SKM-1 treated with dmso at 0.1 percent for 144 hours (cell line): ENCODE results near the gene SH3PXD2A.
"Not testable (repeated sequence)": the region's sequence is repeated elsewhere in the genome, so short reads cannot be mapped to it uniquely, and the experiment has no call there.

ENCODE experiments used
- DNase-seq: peaks from one replicate; lab custom pipeline; 2025; ENCODE audit not compliant: unreplicated experiment; lab: John Stamatoyannopoulos, UW

Gene SH3PXD2A

GRCh38 chr10:103652599-103653281, 202.6 kb downstream of the SH3PXD2A start:
- DNase-seq, result no peak

GRCh38 chr10:103651783-103652476, 203.4 kb downstream of the SH3PXD2A start:
- no peak for DNase-seq

- no peak for DNase-seq
Observed at GRCh38 chr10:103651333-103651732, 204.0 kb downstream of the SH3PXD2A start.

- no peak for DNase-seq
Observed at GRCh38 chr10:103649654-103650423, 205.5 kb downstream of the SH3PXD2A start.

- DNase-seq, result no peak
Observed at GRCh38 chr10:103648636-103649532, 206.5 kb downstream of the SH3PXD2A start.

DNA sequence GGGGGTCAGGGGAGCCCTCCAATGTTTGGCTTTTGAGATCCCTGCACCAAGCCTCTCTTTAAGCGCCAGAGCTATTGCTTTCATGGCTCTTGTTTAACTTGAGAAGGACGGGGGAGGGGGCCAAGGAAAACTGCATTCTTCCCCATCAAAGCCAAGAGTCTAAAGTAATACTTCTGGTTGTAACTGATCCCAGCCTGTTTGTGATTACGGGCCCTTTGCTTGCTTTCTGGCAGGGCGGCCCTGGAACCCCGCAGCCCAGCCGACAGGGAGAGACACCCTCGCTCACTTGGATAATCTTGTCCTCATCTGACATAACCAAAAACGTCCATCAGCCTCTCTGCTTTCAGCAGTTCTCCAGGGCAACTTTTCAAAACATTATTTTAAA, 207.1 kb downstream of the SH3PXD2A start:
- DNase-seq, result no peak

DNA sequence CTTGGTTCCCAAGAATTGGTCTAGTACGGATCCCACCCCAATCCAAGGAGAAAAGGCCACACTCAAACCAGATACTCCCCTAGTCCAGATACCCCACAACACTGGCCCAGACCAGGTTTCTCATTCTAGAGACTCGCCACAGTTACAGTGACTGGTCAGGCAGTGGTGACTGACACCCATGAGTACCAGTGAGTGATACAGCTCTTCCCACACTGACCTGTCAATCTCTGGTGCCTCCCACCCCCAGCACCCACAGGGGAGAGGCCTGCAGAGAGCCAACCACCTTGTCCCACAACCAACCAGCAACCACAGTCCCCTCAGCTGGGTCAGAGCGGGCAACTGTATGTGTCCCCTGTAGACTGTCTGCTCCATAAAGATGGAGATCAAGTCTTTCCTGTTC, 209.1 kb downstream of the SH3PXD2A start:
- DNase-seq, result no peak

DNA sequence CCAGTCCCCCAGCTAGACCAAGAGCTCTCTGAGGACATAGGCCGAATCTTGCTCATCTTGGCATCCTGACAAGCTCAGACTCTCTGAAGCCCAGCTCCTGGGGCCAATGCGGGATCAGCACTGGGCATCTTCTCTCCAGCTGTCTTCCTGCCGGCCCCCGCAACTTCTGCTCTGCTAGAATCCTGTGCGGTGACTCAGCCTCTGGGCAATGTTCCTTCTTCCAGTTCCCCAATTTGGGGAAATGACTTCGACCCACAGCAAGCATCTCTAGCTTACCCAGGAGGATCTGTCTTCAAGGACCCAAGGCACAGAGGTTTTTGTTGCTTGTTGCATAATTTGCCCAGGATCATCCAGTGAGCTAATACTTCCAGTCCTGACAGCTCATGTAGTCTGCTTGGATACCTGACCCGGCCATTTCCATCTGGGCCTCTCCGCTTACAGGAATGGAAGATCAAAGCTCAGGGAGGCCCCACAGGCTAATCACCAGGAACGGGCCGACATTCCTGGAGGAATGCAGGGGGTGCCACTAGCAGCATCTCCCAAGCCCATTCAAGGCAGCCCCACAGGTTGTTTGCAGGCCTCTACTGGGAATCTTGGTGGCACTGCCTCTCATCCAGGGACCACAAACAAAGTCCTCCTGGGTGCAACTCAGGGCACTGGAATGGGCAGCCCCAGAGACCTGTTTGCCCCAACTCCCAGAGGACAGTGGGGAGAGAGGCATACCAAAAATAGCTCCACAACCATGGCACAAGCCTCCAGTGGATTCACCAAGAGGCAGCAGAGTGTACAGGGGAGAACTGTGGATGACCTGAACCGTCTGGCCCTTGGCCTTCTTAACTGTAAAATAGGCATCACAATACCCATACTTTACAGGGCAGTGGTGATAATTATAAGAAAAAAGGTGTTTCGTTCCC, 210.0 kb downstream of the SH3PXD2A start:
- DNase-seq, result peak; percentile 98

- no peak for DNase-seq
Observed at GRCh38 chr10:103643381-103643780, 212.0 kb downstream of the SH3PXD2A start.

DNA sequence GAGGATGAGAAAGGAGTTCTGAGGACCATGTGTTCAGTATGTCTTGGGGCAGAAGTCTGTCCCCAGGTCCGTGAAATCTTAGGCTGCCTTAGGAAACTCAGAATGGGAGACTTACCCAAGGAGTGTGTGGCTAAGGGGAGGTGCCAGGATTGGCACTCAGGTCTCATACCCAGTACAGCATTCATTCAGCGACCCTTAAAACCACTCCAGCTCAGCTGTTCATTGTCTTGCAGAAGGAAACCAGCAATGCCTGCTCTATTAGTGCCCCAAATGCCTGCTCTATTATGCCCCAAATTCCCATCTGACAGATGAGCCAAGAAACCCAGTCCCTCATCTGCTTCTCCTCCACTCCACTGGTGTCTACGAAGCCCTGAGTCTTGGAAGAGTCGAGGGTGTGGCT, 214.1 kb downstream of the SH3PXD2A start:
- DNase-seq, result no peak

- no peak for DNase-seq
Observed at GRCh38 chr10:103640436-103641181, 214.8 kb downstream of the SH3PXD2A start.

- no peak for DNase-seq
Observed at GRCh38 chr10:103638948-103639347, 216.4 kb downstream of the SH3PXD2A start.

GRCh38 chr10:103637927-103638557, 217.3 kb downstream of the SH3PXD2A start:
- DNase-seq, result no peak

- DNase-seq, result no peak
Observed at GRCh38 chr10:103637011-103637410, 218.4 kb downstream of the SH3PXD2A start.

GRCh38 chr10:103636492-103636891, 218.9 kb downstream of the SH3PXD2A start:
- no peak for DNase-seq

DNA sequence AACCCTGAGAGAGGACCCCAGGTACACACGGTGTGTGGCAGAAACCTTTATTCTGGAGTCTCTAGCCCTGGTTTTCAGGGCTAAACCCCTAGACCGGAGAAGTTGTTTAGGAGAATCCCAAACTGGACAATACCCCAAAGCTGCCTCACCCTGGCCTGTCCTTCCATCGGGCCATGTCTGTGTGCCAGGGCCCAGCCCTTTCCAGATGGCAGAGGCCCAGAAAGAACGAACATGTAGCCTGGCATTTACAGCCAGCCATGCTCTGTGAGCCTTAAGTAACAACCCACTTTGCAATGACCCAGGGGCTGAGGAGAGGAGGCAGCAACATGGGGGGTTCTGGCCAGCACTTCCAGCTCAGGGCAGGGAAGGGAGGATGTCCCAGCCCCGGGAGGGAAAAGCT, 219.8 kb downstream of the SH3PXD2A start:
- no peak for DNase-seq

GRCh38 chr10:103633846-103634245, 221.5 kb downstream of the SH3PXD2A start:
- no peak for DNase-seq

DNA sequence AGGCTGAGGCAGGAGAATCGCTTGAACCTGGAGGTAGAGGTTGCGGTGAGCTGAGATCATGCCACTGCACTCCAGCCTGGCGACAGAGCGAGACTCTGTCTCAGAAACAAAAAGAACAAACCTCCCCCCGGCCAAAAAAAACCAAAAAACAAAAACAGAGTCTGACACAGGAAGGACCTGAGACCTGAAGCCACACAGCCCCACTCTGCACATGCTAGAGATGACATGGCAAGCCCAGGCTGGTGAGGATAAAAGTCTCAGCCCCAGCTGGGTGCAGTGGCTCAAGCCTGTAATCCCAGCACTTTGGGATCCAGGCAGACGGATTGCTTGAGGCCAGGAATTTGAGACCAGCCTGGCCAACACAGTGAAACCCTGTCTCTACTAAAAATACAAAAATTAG, 222.5 kb downstream of the SH3PXD2A start:
- DNase-seq, result not testable (repeated sequence)

DNA sequence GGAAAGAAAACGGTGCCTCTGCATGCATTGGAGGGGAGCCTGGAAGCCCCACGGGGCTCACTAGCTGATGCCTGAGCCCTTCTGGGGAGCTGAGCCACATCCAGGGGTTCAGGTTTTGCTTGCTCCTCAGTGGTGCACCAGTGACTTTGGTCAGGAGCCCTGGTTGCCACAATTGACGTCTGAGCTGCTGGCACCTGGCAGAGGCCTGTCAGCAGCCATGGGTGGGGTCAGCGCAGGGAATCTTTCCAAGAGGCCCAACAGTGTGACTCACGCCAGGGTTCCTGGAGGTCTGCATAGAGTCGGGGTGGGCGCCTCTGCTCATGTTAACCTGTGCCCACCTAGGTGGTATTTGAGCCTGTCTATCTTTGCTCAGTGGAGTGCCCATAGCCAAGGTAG, 223.1 kb downstream of the SH3PXD2A start:
- DNase-seq, result no peak
